Endothelial cell of umbilical vein (primary cell): ENCODE results near the gene AIG1. TPM values are rescaled to one million over a fixed set of nuclear protein-coding genes. Genes with fewer than 3 reads are reported as not detected.
A peak's percentile ranks its signal among the peaks of the same experiment; 100 is the strongest.

Source experiments
- BruUV-seq: library from RNA; stranded (reverse); fragments of 400-500 nt; replicated peaks from 2 replicates; lab custom pipeline; 2021; lab: Mats Ljungman, UMichigan
- CTCF ChIA-PET: fragments of 300-600, 350-600 bp; sonication (Branson Sonifier 250); formaldehyde crosslinking; loops from one replicate; lab custom pipeline; 2021; ENCODE audit warnings: antibody characterized with exemption, inconsistent platforms; lab: Charles Lee
- POLR2A ChIA-PET: fragments of 300-600, 350-600 bp; sonication (Branson Sonifier 250); formaldehyde crosslinking; loops from one replicate; lab custom pipeline; 2021; ENCODE audit warnings: antibody characterized with exemption, inconsistent platforms; lab: Charles Lee
- DNase-seq: peaks from one replicate; pipeline ENCODE4 v3.0.0-alpha.2; 2011; ENCODE audit warnings: low read depth, low spot score
- FAIRE-seq: peaks from 2 replicates; lab custom pipeline; 2011; peaks lifted over from hg19 to GRCh38; lab: Jason Lieb, UNC
- H2AFZ ChIP-seq: 2 replicates; pipeline ENCODE4 v1.6.0; 2012; ENCODE audit warnings: low read depth, low read length, control low read depth, inconsistent platforms
- H3K27ac ChIP-seq: 2 replicates; pipeline ENCODE4 v1.5.1; 2011; ENCODE audit warnings: low read depth, mild to moderate bottlenecking, control low read depth, low read length, moderate library complexity; ENCODE audit not compliant: insufficient read depth
- H3K27me3 ChIP-seq, 2 experiments: 2 replicates each; pipeline versions ENCODE4 v1.6.0 to v1.6.1; 2011; ENCODE audit warnings: low read length in 2 of 2, mixed read lengths in 1 of 2; ENCODE audit not compliant: control insufficient read depth in 2 of 2, insufficient read depth in 2 of 2
- H3K36me3 ChIP-seq, 2 experiments: 2 replicates in 1 of 2; 3 replicates in 1 of 2; pipeline ENCODE4 v1.5.1; 2011; ENCODE audit warnings: low read length in 2 of 2, mild to moderate bottlenecking in 1 of 2, moderate library complexity in 1 of 2; ENCODE audit not compliant: control insufficient read depth in 2 of 2, insufficient read depth in 2 of 2; ENCODE audit errors: extremely low read depth in 1 of 2
- H3K4me1 ChIP-seq: 3 replicates; pipeline ENCODE4 v1.5.1; 2011; ENCODE audit warnings: mild to moderate bottlenecking, low read length; ENCODE audit not compliant: control insufficient read depth, insufficient read depth; ENCODE audit errors: extremely low read depth
- H3K4me2 ChIP-seq: 2 replicates; pipeline ENCODE4 v1.6.1; 2011; ENCODE audit warnings: low read length, control low read depth, mixed read lengths; ENCODE audit not compliant: insufficient read depth
- H3K4me3 ChIP-seq, 3 experiments: fragments of 200-600 bp in 1 of 3; sonication (generic), shearing (Covaris generic) in 1 of 3; replicated peaks in 1 of 3; 2 replicates each; pipeline ENCODE4 v1.5.1; 2011 to 2016; ENCODE audit warnings: control low read depth in 3 of 3, low read length in 3 of 3, mild to moderate bottlenecking in 2 of 3, inconsistent platforms in 1 of 3, low read depth in 1 of 3, moderate library complexity in 1 of 3; ENCODE audit not compliant: insufficient read depth in 1 of 3
- H3K79me2 ChIP-seq: 2 replicates; pipeline ENCODE4 v1.6.0; 2012; ENCODE audit warnings: low read length, inconsistent platforms; ENCODE audit not compliant: control insufficient read depth, insufficient read depth
- H3K9ac ChIP-seq: replicated peaks from 2 replicates; pipeline ENCODE3; 2011; ENCODE audit warnings: low read length, control low read depth; ENCODE audit not compliant: insufficient read depth; ENCODE audit errors: extremely low read depth
- H3K9me1 ChIP-seq: replicated peaks from 3 replicates; pipeline ENCODE4 v1.6.0; 2011; ENCODE audit warnings: mild to moderate bottlenecking, low read length; ENCODE audit not compliant: control insufficient read depth, insufficient read depth; ENCODE audit errors: extremely low read depth
- H3K9me3 ChIP-seq: replicated peaks from 2 replicates; pipeline ENCODE4 v1.5.1; 2012; ENCODE audit warnings: low read length, inconsistent platforms; ENCODE audit not compliant: control insufficient read depth, insufficient read depth
- H4K20me1 ChIP-seq: replicated peaks from 2 replicates; pipeline ENCODE3; 2011; ENCODE audit warnings: mild to moderate bottlenecking, low read length; ENCODE audit not compliant: control insufficient read depth, insufficient read depth; ENCODE audit errors: extremely low read depth
- CTCF ChIP-seq, 2 donors: IDR thresholded peaks; 1 replicate in 1 of 2; 2 replicates in 1 of 2; pipeline ENCODE4 v1.5.1; 2011; ENCODE audit warnings: low read length in 2 of 2, mild to moderate bottlenecking in 2 of 2, moderate library complexity in 2 of 2, control low read depth in 1 of 2, inconsistent platforms in 1 of 2, low read depth in 1 of 2; ENCODE audit not compliant: insufficient read depth in 1 of 2; ENCODE audit errors: extremely low read depth in 1 of 2
- EZH2 ChIP-seq: IDR thresholded peaks from 2 replicates; pipeline ENCODE4 v1.6.1; 2012; ENCODE audit warnings: borderline replicate concordance, low read depth, mild to moderate bottlenecking, moderate library complexity, low read length, inconsistent platforms; ENCODE audit not compliant: severe bottlenecking
- FOS ChIP-seq: IDR thresholded peaks from 2 replicates; pipeline ENCODE4 v1.6.1; 2011; ENCODE audit warnings: mild to moderate bottlenecking, low read length, moderate library complexity, borderline replicate concordance; ENCODE audit not compliant: insufficient read depth
- GATA2 ChIP-seq: IDR thresholded peaks from 2 replicates; pipeline ENCODE4 v1.7.0; 2011; ENCODE audit warnings: low read depth, mild to moderate bottlenecking, moderate library complexity, mixed read lengths, low read length; ENCODE audit not compliant: insufficient read length, insufficient read depth
- JUN ChIP-seq: IDR thresholded peaks from 2 replicates; pipeline ENCODE4 v1.6.1; 2011; ENCODE audit warnings: borderline replicate concordance, low read depth; ENCODE audit not compliant: insufficient read length, insufficient read depth
- MAX ChIP-seq: IDR thresholded peaks from 2 replicates; pipeline ENCODE4 v1.6.1; 2011; ENCODE audit not compliant: insufficient read depth, insufficient read length
- MYC ChIP-seq: IDR thresholded peaks from one replicate; pipeline ENCODE4 v1.6.1; 2011; ENCODE audit warnings: mild to moderate bottlenecking, low read depth, low read length
- POLR2A ChIP-seq: IDR thresholded peaks from 2 replicates; pipeline ENCODE4 v1.6.1; 2012; ENCODE audit warnings: low read depth, mild to moderate bottlenecking, control low read depth, low read length
- POLR2AphosphoS5 ChIP-seq: IDR thresholded peaks from 2 replicates; pipeline ENCODE4 v1.6.1; 2012; ENCODE audit warnings: low read depth, mild to moderate bottlenecking, control low read depth, low read length, moderate library complexity; ENCODE audit not compliant: insufficient read depth
- dilution Hi-C: fragments of 300-500 bp; cut with MboI; formaldehyde crosslinking; loops from one replicate; pipeline ENCODE4 v1.15.0; 2019; ENCODE audit warnings: low sequenced_read_pairs; ENCODE audit not compliant: extremely low pct_ligation_motif_present
- intact Hi-C: fragments of 100-400 bp; cut with micrococcal nuclease; formaldehyde crosslinking; loops from one replicate; pipeline ENCODE4 v1.10.0; 2022
- polyA plus RNA-seq, 4 experiments: library from polyadenylated mRNA; depleted of rRNA in 3 of 4; stranded (reverse) in 3 of 4; unstranded in 1 of 4; fragments of >200 nt; gene quantifications; 2 replicates each; pipeline versions ENCODE4 v1.2.1 to v1.2.3, GENCODE V29; 2011 to 2012; ENCODE audit warnings: missing spikeins in 1 of 4
- total RNA-seq: library from RNA; stranded (reverse); gene quantifications from 2 replicates; pipeline ENCODE4 v1.2.3, GENCODE V29; 2021

The AIG1 gene
- total and polyA plus RNA-seq, 2 donors (not counting 3 experiments of a cell fraction or from before 2014, with no cell fraction given), result 17.7 to 22.7 TPM

- no peaks in the 10 kb centered on the region for H3K36me3 ChIP-seq
- no peak overlapping the region for H3K27ac ChIP-seq
- no peaks in the 10 kb centered on the region for H3K79me2 ChIP-seq
- no peak overlapping the region for H2AFZ ChIP-seq
- H3K4me3 ChIP-seq, result no peak overlapping the region
- peaks cover 20% of the 10 kb centered on the region for H3K4me1 ChIP-seq
- no peaks in the 10 kb centered on the region for H4K20me1 ChIP-seq
- peak overlapping the region; percentile 18 for H3K4me2 ChIP-seq
- TF ChIP-seq POLR2AphosphoS5, result no peak
- TF ChIP-seq JUN, result no peak
- TF ChIP-seq MAX, result no peak
- no peak for TF ChIP-seq CTCF (IDR thresholded peaks at IDR 0.05; ENCODE audit: extremely low read depth in 1 of 2, insufficient read depth in 1 of 2, low read depth in 1 of 2, low read length in 2 of 2)
- TF ChIP-seq POLR2A, result no peak
- no peak for TF ChIP-seq MYC
- TF ChIP-seq GATA2, result no peak
- no peak for TF ChIP-seq EZH2
- TF ChIP-seq FOS, result no peak
- intact Hi-C loops (no loop called here), dilution Hi-C loops (no loop called here)
- CTCF ChIA-PET, result interaction anchor here (1.0 to 1.2 kb wide), 2 partner anchors 18 to 53 kb away, joined by 3 read pairs; no protein-coding TSS in a partner anchor
- DNase-seq (no peak), FAIRE-seq (no peak)
- POLR2A ChIA-PET, result no interaction called here
- no TSS peak for BruUV-seq
- no peaks in the 10 kb centered on the region for H3K9me3 ChIP-seq
- no peaks in the 10 kb centered on the region for H3K9me1 ChIP-seq
- no peak overlapping the region for H3K9ac ChIP-seq
- no peaks in the 10 kb centered on the region for H3K27me3 ChIP-seq
Observed at GRCh38 chr6:143199291-143199690, 138.6 kb downstream of the AIG1 start.
